Measurements from ENCODE around the gene WNT7B.

GRCh38 chr22:45972091-45972888 is 4.7 kb downstream of the WNT7B start:
- TF ChIP-seq CTCF (IDR thresholded peaks at IDR 0.05) (no peak), EZH2 (IDR thresholded peaks at IDR 0.05; ENCODE audit: borderline replicate concordance, insufficient read depth, low read depth, low read length, poor library complexity, severe bottlenecking) (no peak)

Data from B cell (primary cell).